BLaER1 treated with 17β-estradiol and CSF1 and Interleukin-3, amounts not matched to agents 10 nM and 100 nM (cell line): Measurements from ENCODE around the gene RBFOX2.
A peak's percentile ranks its signal among the peaks of the same experiment; 100 is the strongest.
"Not testable (repeated sequence)": the region's sequence is repeated elsewhere in the genome, so short reads cannot be mapped to it uniquely, and the experiment has no call there.

ENCODE experiments used
- H3K27ac ChIP-seq, 11 experiments: shearing (Covaris generic); formaldehyde crosslinking; 2 replicates each; pipeline ENCODE4 v1.8.1; 2022
- H3K27me3 ChIP-seq, 11 experiments: shearing (Covaris generic); formaldehyde crosslinking; 2 replicates each; pipeline ENCODE4 v1.8.1; 2022
- H3K36me3 ChIP-seq, 11 experiments: shearing (Covaris generic); formaldehyde crosslinking; 2 replicates each; pipeline ENCODE4 v1.8.1; 2022
- H3K4me1 ChIP-seq, 10 experiments: shearing (Covaris generic); formaldehyde crosslinking; 2 replicates each; pipeline ENCODE4 v1.8.1; 2022
- H3K4me2 ChIP-seq, 11 experiments: shearing (Covaris generic); formaldehyde crosslinking; 2 replicates each; pipeline ENCODE4 v1.8.1; 2022
- H3K4me3 ChIP-seq, 10 experiments: shearing (Covaris generic); formaldehyde crosslinking; 2 replicates each; pipeline ENCODE4 v1.8.1; 2022
- H3K9ac ChIP-seq, 11 experiments: shearing (Covaris generic); formaldehyde crosslinking; 2 replicates each; pipeline ENCODE4 v1.8.1; 2022
- H3K9me3 ChIP-seq, 11 experiments: shearing (Covaris generic); formaldehyde crosslinking; replicated peaks in 1 of 11; 2 replicates each; pipeline ENCODE4 v1.8.1; 2022
- H4K20me1 ChIP-seq, 11 experiments: shearing (Covaris generic); formaldehyde crosslinking; 2 replicates each; pipeline ENCODE4 v1.8.1; 2022
- Cebpa-rat ChIP-seq, 11 experiments: shearing (Covaris generic); IDR thresholded peaks; 2 replicates each; pipeline ENCODE4 v1.8.1; 2022

RBFOX2 gene

GRCh38 chr22:36029406-36029755 lies 757 bp upstream of the RBFOX2 start:
- Histone ChIP-seq H4K20me1 (peaks cover 0 to 24% (median 8%) of the 10 kb centered on the region in 11 experiments; a peak in 8 of 22 replicates), H3K36me3 (no peaks in the 10 kb centered on the region)

DNA sequence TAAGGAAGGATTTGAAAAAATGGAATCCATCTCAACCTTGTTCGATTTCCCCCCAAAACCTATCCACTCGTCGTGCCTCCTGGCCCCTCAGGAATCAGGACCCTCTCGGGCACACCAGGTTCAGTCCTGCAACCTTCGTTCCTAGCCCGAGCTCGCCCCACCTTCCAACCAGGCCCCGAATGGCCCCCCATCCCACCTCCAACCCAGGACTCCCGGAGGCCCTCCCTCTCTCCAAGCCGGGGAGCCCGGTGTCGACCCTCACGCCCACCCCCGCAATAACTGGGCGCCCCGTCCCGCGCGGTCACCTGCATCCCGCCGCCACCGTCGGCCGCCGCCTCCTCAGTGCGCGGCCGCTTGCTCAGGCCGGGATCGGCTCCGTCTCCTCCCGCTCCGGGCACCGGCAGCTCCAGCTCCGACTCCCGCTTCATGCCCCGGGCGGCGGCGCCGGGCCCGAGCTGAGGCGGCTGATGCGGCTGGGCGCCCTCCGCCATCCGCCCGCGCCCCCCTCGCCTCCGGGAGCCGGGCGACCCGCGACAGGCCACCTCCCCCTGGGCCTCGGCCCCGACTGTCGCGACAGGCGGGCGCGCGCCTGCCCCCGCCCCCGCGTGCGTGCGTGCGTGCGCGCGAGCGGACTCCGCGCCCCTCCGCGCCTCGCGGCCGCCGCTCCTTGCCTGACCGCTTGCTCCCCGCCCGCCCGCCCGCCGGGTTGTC lies 534 bp downstream of the RBFOX2 start:
- H3K4me1 ChIP-seq = peaks cover 26 to 36% (median 31%) of the 10 kb centered on the region in 10 experiments; a peak in 19 of 20 replicates
- H3K27me3 ChIP-seq = peaks cover 0 to 41% (median 31%) of the 10 kb centered on the region in 11 experiments; a peak in 21 of 22 replicates
- no peaks in the 10 kb centered on the region for H3K9me3 ChIP-seq
- H3K9ac ChIP-seq = peak overlapping the region; percentile 70 to 84 (median 80)
- H3K27ac ChIP-seq = peak overlapping the region in 10 of 11 experiments; percentile 43 to 66 (median 54); a peak in 20 of 22 replicates
- H3K4me2 ChIP-seq = peak overlapping the region; percentile 92 to 98 (median 96)
- TF ChIP-seq Cebpa-rat (IDR thresholded peaks at IDR 0.05) = no peak
- no peaks in the 10 kb centered on the region for H3K36me3 ChIP-seq
- peaks cover 0 to 24% (median 8%) of the 10 kb centered on the region in 11 experiments; a peak in 8 of 22 replicates for H4K20me1 ChIP-seq
- peak overlapping the region; percentile 70 to 92 (median 78) for H3K4me3 ChIP-seq

More at GRCh38 chr22:36029406-36029755, 757 bp upstream of the RBFOX2 start:
- Histone ChIP-seq H3K9me3 (no peaks in the 10 kb centered on the region), H3K4me1 (peaks cover 26 to 36% (median 31%) of the 10 kb centered on the region in 10 experiments; a peak in 19 of 20 replicates), H3K4me2 (peak overlapping the region; percentile 78 to 97 (median 92)), H3K27me3 (peaks cover 0 to 41% (median 31%) of the 10 kb centered on the region in 11 experiments; a peak in 21 of 22 replicates), H3K9ac (peak overlapping the region; percentile 54 to 84 (median 79); a peak in 21 of 22 replicates), H3K27ac (peak overlapping the region in 5 of 11 experiments; percentile 4 to 66 (median 26); a peak in 3 of 22 replicates), H3K4me3 (peak overlapping the region; percentile 70 to 92 (median 78))
- no peak for TF ChIP-seq Cebpa-rat (IDR thresholded peaks at IDR 0.05)

GRCh38 chr22:36027579-36027934 lies 1.1 kb downstream of the RBFOX2 start:
- no peaks in the 10 kb centered on the region for H3K36me3 ChIP-seq
- H3K4me3 ChIP-seq = peak overlapping the region; percentile 70 to 92 (median 78)
- H3K9me3 ChIP-seq = no peaks in the 10 kb centered on the region
- H3K27ac ChIP-seq = no peak overlapping the region
- H3K4me1 ChIP-seq = peaks cover 26 to 36% (median 32%) of the 10 kb centered on the region in 10 experiments; a peak in 19 of 20 replicates
- H3K9ac ChIP-seq = peak overlapping the region; percentile 70 to 84 (median 80)
- peaks cover 0 to 41% (median 31%) of the 10 kb centered on the region in 11 experiments; a peak in 21 of 22 replicates for H3K27me3 ChIP-seq
- H3K4me2 ChIP-seq = peak overlapping the region; percentile 92 to 98 (median 96)
- TF ChIP-seq Cebpa-rat (IDR thresholded peaks at IDR 0.05) = no peak
- H4K20me1 ChIP-seq = peaks cover 0 to 24% (median 8%) of the 10 kb centered on the region in 11 experiments; a peak in 8 of 22 replicates

DNA sequence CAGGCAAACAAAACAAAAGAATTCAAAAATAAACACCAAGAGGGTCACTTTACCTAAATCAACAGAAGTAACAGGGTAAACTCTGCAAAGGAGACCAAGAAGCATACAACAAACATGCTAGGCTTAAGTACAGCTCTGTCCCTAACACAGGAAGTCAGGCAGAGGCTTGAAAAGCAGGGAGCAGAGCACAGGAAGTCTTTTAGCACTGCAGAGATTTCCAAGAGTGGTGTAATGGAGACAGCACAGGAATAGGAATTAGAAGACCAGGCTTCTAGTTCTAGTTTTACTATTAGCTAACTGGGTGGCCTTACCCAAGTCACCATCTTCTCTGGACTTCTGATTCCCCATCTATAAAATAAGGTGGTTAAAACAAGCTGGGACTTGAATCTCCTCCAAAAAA lies 1.9 kb downstream of the RBFOX2 start:
- H3K9me3 ChIP-seq = no peaks in the 10 kb centered on the region
- H3K4me1 ChIP-seq = peaks cover 26 to 44% (median 37%) of the 10 kb centered on the region in 10 experiments
- H3K4me3 ChIP-seq = peak overlapping the region in 1 of 10 experiments; percentile 92; a peak in 2 of 20 replicates
- no peak for TF ChIP-seq Cebpa-rat (IDR thresholded peaks at IDR 0.05)
- peaks cover 0 to 41% (median 31%) of the 10 kb centered on the region in 11 experiments; a peak in 21 of 22 replicates for H3K27me3 ChIP-seq
- peaks cover 0 to 24% (median 8%) of the 10 kb centered on the region in 11 experiments; a peak in 8 of 22 replicates for H4K20me1 ChIP-seq
- H3K27ac ChIP-seq = no peak overlapping the region
- H3K36me3 ChIP-seq = no peaks in the 10 kb centered on the region
- peak overlapping the region in 1 of 11 experiments; percentile 32; a peak in 1 of 22 replicates for H3K9ac ChIP-seq
- peak overlapping the region; percentile 92 to 98 (median 96) for H3K4me2 ChIP-seq

GRCh38 chr22:36022697-36023096 lies 5.9 kb downstream of the RBFOX2 start:
- Histone ChIP-seq H3K4me1 (peaks cover 15 to 39% (median 33%) of the 10 kb centered on the region in 10 experiments), H3K9ac (no peak overlapping the region), H3K9me3 (no peaks in the 10 kb centered on the region), H4K20me1 (peaks cover 0 to 18% (median 6%) of the 10 kb centered on the region in 11 experiments; a peak in 8 of 22 replicates), H3K36me3 (no peaks in the 10 kb centered on the region), H3K4me2 (0 out of 22 replicates have a peak overlapping the region, but pooled peaks of 1 of the 11 experiments have one; percentile 58), H3K27ac (no peak overlapping the region), H3K27me3 (peaks cover 0 to 21% (median 17%) of the 10 kb centered on the region in 11 experiments; a peak in 20 of 22 replicates), H3K4me3 (no peak overlapping the region)
- TF ChIP-seq Cebpa-rat (IDR thresholded peaks at IDR 0.05) = no peak

DNA sequence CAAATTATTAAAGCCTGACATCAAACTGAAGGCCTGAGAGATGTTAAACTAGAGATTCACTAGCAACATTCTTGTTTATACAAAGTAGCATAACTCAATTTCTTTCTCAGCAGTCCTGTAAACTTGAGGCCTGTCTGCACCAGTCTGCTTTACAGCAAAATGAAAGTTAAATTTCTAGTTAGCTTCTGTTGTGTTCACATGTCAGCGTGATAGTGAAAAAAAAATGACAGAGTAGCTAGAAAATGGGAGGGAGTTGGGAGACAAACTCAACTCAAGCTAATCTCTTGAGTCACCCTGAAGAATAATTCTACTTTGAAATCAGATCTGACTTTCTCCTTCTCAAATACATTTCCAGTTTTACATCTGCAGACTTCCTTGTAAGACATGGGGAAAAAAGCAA lies 6.5 kb downstream of the RBFOX2 start:
- no peak overlapping the region for H3K27ac ChIP-seq
- no peak overlapping the region for H3K9ac ChIP-seq
- no peaks in the 10 kb centered on the region for H3K9me3 ChIP-seq
- no peaks in the 10 kb centered on the region for H3K36me3 ChIP-seq
- H4K20me1 ChIP-seq = peaks cover 0 to 19% (median 4%) of the 10 kb centered on the region in 11 experiments; a peak in 6 of 22 replicates
- TF ChIP-seq Cebpa-rat (IDR thresholded peaks at IDR 0.05) = no peak
- peaks cover 0 to 16% (median 11%) of the 10 kb centered on the region in 11 experiments; a peak in 19 of 22 replicates for H3K27me3 ChIP-seq
- peaks cover 14 to 41% (median 33%) of the 10 kb centered on the region in 10 experiments for H3K4me1 ChIP-seq
- peak overlapping the region in 7 of 11 experiments; percentile 12 to 58 (median 46); a peak in 8 of 22 replicates for H3K4me2 ChIP-seq
- no peak overlapping the region for H3K4me3 ChIP-seq

DNA sequence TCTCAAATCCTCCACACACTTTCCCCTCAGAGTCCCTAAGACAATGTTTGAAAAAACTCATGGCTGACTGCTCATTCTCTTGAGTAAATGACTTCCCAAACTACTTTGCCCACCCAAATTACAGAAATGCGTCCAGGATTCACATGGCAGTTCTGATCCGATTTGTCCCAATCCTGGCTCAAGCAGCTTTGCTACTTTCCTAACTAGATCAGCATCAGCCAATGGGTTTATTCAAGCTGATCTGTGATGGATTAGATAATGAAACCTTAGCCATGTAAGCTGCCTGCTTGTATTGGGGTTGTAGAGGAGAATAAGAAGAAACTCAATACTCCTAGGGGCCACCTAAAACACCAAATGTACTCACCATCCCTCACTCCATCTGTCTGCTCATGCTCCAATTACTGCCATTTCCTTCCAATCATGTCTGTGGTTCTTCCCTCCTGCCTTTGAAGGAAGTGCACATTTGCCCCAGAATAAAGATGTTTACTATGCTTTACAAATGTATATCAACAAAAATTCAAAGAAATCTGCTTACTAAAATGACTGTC lies 6.9 kb downstream of the RBFOX2 start:
- TF ChIP-seq Cebpa-rat (IDR thresholded peaks at IDR 0.05) = no peak
- peak overlapping the region in 9 of 11 experiments; percentile 12 to 58 (median 46); a peak in 14 of 22 replicates for H3K4me2 ChIP-seq
- H3K4me3 ChIP-seq = no peak overlapping the region
- no peak overlapping the region for H3K9ac ChIP-seq
- no peak overlapping the region for H3K27ac ChIP-seq
- H3K4me1 ChIP-seq = peaks cover 9 to 45% (median 33%) of the 10 kb centered on the region in 10 experiments
- no peaks in the 10 kb centered on the region for H3K9me3 ChIP-seq
- H3K27me3 ChIP-seq = peaks cover 0 to 11% (median 7%) of the 10 kb centered on the region in 11 experiments; a peak in 17 of 22 replicates
- peaks cover 0 to 19% (median 0%) of the 10 kb centered on the region in 11 experiments; a peak in 6 of 22 replicates for H4K20me1 ChIP-seq
- H3K36me3 ChIP-seq = no peaks in the 10 kb centered on the region

- not testable (repeated sequence) for H3K4me2 ChIP-seq, H3K9ac ChIP-seq, H3K27ac ChIP-seq, H3K36me3 ChIP-seq, H3K4me3 ChIP-seq, H3K9me3 ChIP-seq, H3K27me3 ChIP-seq
- peaks cover 0 to 19% (median 0%) of the 10 kb centered on the region in 11 experiments; a peak in 6 of 22 replicates for H4K20me1 ChIP-seq
- H3K4me1 ChIP-seq = peaks cover 5 to 45% (median 34%) of the 10 kb centered on the region in 10 experiments; a peak in 17 of 20 replicates
Observed at GRCh38 chr22:36020865-36021264, 7.8 kb downstream of the RBFOX2 start.
